H1 (cell line): ENCODE measurements around the gene STXBP5L. TPM values are rescaled to one million over a fixed set of nuclear protein-coding genes. Genes with fewer than 3 reads are reported as not detected.

Experiments used
- CTCF ChIA-PET: fragments of 300-600 bp; sonication (Branson Sonifier 250); formaldehyde crosslinking; loops from one replicate; lab custom pipeline; 2021; ENCODE audit not compliant: partially characterized antibody; lab: Charles Lee
- POLR2A ChIA-PET: fragments of 300-600 bp; sonication (Branson Sonifier 250); formaldehyde crosslinking; loops from one replicate; lab custom pipeline; 2021; ENCODE audit warnings: inconsistent platforms; ENCODE audit not compliant: partially characterized antibody; lab: Charles Lee
- DNase-seq, 2 experiments: peaks; one replicate each; pipeline versions ENCODE4 v3.0.0 to v3.0.0-alpha.2; 2010 to 2022; ENCODE audit warnings: low spot score in 2 of 2, low read depth in 1 of 2, mixed read lengths in 1 of 2
- FAIRE-seq: peaks from 2 replicates; lab custom pipeline; 2011; peaks lifted over from hg19 to GRCh38; lab: Jason Lieb, UNC
- H2AFZ ChIP-seq: 2 replicates; pipeline ENCODE4 v1.8.1; 2012; ENCODE audit warnings: low read length, inconsistent platforms
- H2AK5ac ChIP-seq: 2 replicates; pipeline ENCODE4 v1.6.1; 2013; ENCODE audit warnings: low read depth, low read length
- H2BK120ac ChIP-seq: replicated peaks from 2 replicates; pipeline ENCODE3; 2013; ENCODE audit warnings: low read depth, low read length, inconsistent platforms
- H2BK12ac ChIP-seq: 2 replicates; pipeline ENCODE4 v1.6.1; 2013; ENCODE audit warnings: low read depth, low read length
- H2BK15ac ChIP-seq: 2 replicates; pipeline ENCODE4 v1.6.1; 2013; ENCODE audit warnings: low read length
- H2BK20ac ChIP-seq: 2 replicates; pipeline ENCODE4 v1.6.1; 2013; ENCODE audit warnings: low read length
- H2BK5ac ChIP-seq: 2 replicates; pipeline ENCODE4 v1.6.1; 2013; ENCODE audit warnings: low read depth, low read length
- H3K14ac ChIP-seq: 2 replicates; pipeline ENCODE4 v1.6.1; 2013; ENCODE audit warnings: inconsistent platforms; ENCODE audit not compliant: insufficient read length
- H3K18ac ChIP-seq: 2 replicates; pipeline ENCODE4 v1.6.1; 2013; ENCODE audit warnings: low read length; ENCODE audit errors: extremely low read depth
- H3K23ac ChIP-seq: 2 replicates; pipeline ENCODE4 v1.6.1; 2013; ENCODE audit warnings: inconsistent platforms; ENCODE audit not compliant: insufficient read length
- H3K23me2 ChIP-seq: 2 replicates; pipeline ENCODE4 v1.6.1; 2013; ENCODE audit warnings: low read depth, low read length
- H3K27ac ChIP-seq: 2 replicates; pipeline ENCODE4 v1.6.1; 2011; ENCODE audit warnings: low read depth, low read length, inconsistent platforms
- H3K27me3 ChIP-seq, 4 experiments: replicated peaks in 1 of 4; 1 replicate in 1 of 4; 2 replicates in 3 of 4; pipeline versions ENCODE4 v1.6.1 to v1.8.1; 2011 to 2013; ENCODE audit warnings: low read length in 3 of 4, mild to moderate bottlenecking in 3 of 4, inconsistent platforms in 2 of 4, mixed read lengths in 2 of 4, moderate library complexity in 1 of 4; ENCODE audit not compliant: control insufficient read depth in 3 of 4, insufficient read depth in 3 of 4; ENCODE audit errors: extremely low read depth in 1 of 4
- H3K36me3 ChIP-seq, 4 experiments: 2 replicates each; pipeline versions ENCODE4 v1.6.1 to v1.8.1; 2011 to 2013; ENCODE audit warnings: mild to moderate bottlenecking in 4 of 4, low read length in 3 of 4, moderate library complexity in 2 of 4, control low read depth in 1 of 4, inconsistent platforms in 1 of 4; ENCODE audit not compliant: insufficient read depth in 4 of 4, control insufficient read depth in 2 of 4
- H3K4ac ChIP-seq: replicated peaks from 2 replicates; pipeline ENCODE3; 2013; ENCODE audit warnings: low read length, low read depth, mixed read lengths, inconsistent platforms; ENCODE audit not compliant: insufficient read length
- H3K4me1 ChIP-seq, 4 experiments: replicated peaks in 1 of 4; 1 replicate in 1 of 4; 2 replicates in 3 of 4; pipeline versions ENCODE4 v1.6.1 to v1.8.1; 2011 to 2013; ENCODE audit warnings: low read length in 3 of 4, inconsistent platforms in 2 of 4, mixed read lengths in 1 of 4; ENCODE audit not compliant: insufficient read depth in 4 of 4, control insufficient read depth in 3 of 4
- H3K4me2 ChIP-seq, 2 experiments: 2 replicates each; pipeline versions ENCODE4 v1.6.1 to v1.8.1; 2011 to 2013; ENCODE audit warnings: low read depth in 2 of 2, low read length in 2 of 2, control low read depth in 1 of 2, inconsistent platforms in 1 of 2, mild to moderate bottlenecking in 1 of 2; ENCODE audit not compliant: insufficient read depth in 1 of 2
- H3K4me3 ChIP-seq, 4 experiments: fragments of 200-600, 300-600 bp in 1 of 4; sonication (generic), shearing (Covaris generic), sonication (Bioruptor Twin) in 1 of 4; 2 replicates each; pipeline versions ENCODE4 v1.5.1 to v1.8.1; 2011 to 2016; ENCODE audit warnings: low read length in 4 of 4, low read depth in 3 of 4, control low read depth in 2 of 4, inconsistent platforms in 2 of 4, mild to moderate bottlenecking in 2 of 4, mixed read lengths in 1 of 4, moderate library complexity in 1 of 4; ENCODE audit not compliant: insufficient read depth in 2 of 4; ENCODE audit errors: extremely low read depth in 1 of 4
- H3K56ac ChIP-seq: replicated peaks from 2 replicates; pipeline ENCODE3; 2013; ENCODE audit warnings: low read depth, mild to moderate bottlenecking, mixed read lengths, low read length, inconsistent platforms; ENCODE audit not compliant: insufficient read length
- H3K79me1 ChIP-seq: 2 replicates; pipeline ENCODE4 v1.6.1; 2013; ENCODE audit warnings: low read depth, low read length, control low read depth
- H3K79me2 ChIP-seq, 2 experiments: 2 replicates each; pipeline versions ENCODE4 v1.6.1 to v1.8.1; 2012 to 2013; ENCODE audit warnings: low read length in 2 of 2, mild to moderate bottlenecking in 2 of 2, inconsistent platforms in 1 of 2; ENCODE audit not compliant: insufficient read depth in 2 of 2, control insufficient read depth in 1 of 2
- H3K9ac ChIP-seq, 4 experiments: replicated peaks in 1 of 4; 1 replicate in 1 of 4; 2 replicates in 3 of 4; pipeline versions ENCODE4 v1.6.1 to v1.8.1; 2011 to 2013; ENCODE audit warnings: low read depth in 3 of 4, low read length in 3 of 4, control low read depth in 2 of 4, mild to moderate bottlenecking in 2 of 4, moderate library complexity in 2 of 4, inconsistent platforms in 1 of 4; ENCODE audit errors: extremely low read depth in 1 of 4
- H3K9me3 ChIP-seq, 2 experiments: 2 replicates each; pipeline versions ENCODE4 v1.6.1 to v1.8.1; 2012 to 2013; ENCODE audit warnings: mild to moderate bottlenecking in 2 of 2, moderate library complexity in 2 of 2, control low read depth in 1 of 2, inconsistent platforms in 1 of 2, low read depth in 1 of 2, low read length in 1 of 2, mixed read lengths in 1 of 2; ENCODE audit not compliant: insufficient read depth in 2 of 2
- H4K20me1 ChIP-seq, 2 experiments: replicated peaks in 1 of 2; 2 replicates each; pipeline versions ENCODE3 to v1.8.1; 2011 to 2013; ENCODE audit warnings: inconsistent platforms in 2 of 2, low read length in 2 of 2, mild to moderate bottlenecking in 1 of 2; ENCODE audit not compliant: insufficient read depth in 2 of 2, control insufficient read depth in 1 of 2
- H4K5ac ChIP-seq: 2 replicates; pipeline ENCODE4 v1.6.1; 2013; ENCODE audit warnings: low read length, low read depth, mixed read lengths, inconsistent platforms; ENCODE audit not compliant: insufficient read length
- H4K8ac ChIP-seq: 2 replicates; pipeline ENCODE4 v1.8.0; 2013; ENCODE audit warnings: mild to moderate bottlenecking, moderate library complexity, low read length, inconsistent platforms; ENCODE audit not compliant: insufficient read depth; ENCODE audit errors: extremely low read depth
- H4K91ac ChIP-seq: replicated peaks from 2 replicates; pipeline ENCODE3; 2013; ENCODE audit warnings: low read length, mixed read lengths, inconsistent platforms; ENCODE audit not compliant: insufficient read length
- CBX5 ChIP-seq: fragments of 300-800, 300-1000 bp; sonication (generic); IDR thresholded peaks from 2 replicates; pipeline ENCODE4 v1.7.1; 2016; ENCODE audit warnings: antibody characterized with exemption, low read length, low read depth
- EP300 ChIP-seq, 2 experiments: IDR thresholded peaks; 1 replicate in 1 of 2; 2 replicates in 1 of 2; pipeline ENCODE4 v1.6.1; 2011 to 2012; ENCODE audit warnings: low read depth in 2 of 2, low read length in 2 of 2, mild to moderate bottlenecking in 2 of 2, borderline replicate concordance in 1 of 2, inconsistent platforms in 1 of 2, moderate library complexity in 1 of 2
- JUND ChIP-seq: IDR thresholded peaks from 2 replicates; pipeline ENCODE4 v1.6.1; 2011; ENCODE audit warnings: mild to moderate bottlenecking, improper control_type of control experiment, low read length
- KDM1A ChIP-seq: fragments of 200-600, 300-600 bp; sonication (generic); IDR thresholded peaks from 2 replicates; pipeline ENCODE4 v1.7.1; 2016; ENCODE audit warnings: mild to moderate bottlenecking, low read length, borderline replicate concordance
- NRF1 ChIP-seq: IDR thresholded peaks from 2 replicates; pipeline ENCODE4 v1.6.1; 2011; ENCODE audit warnings: mild to moderate bottlenecking, low read depth, low read length, improper control_type of control experiment
- POLR2AphosphoS5 ChIP-seq: IDR thresholded peaks from 2 replicates; pipeline ENCODE4 v1.6.1; 2011; ENCODE audit warnings: low read depth, low read length
- POU5F1 ChIP-seq: IDR thresholded peaks from 2 replicates; pipeline ENCODE4 v1.6.1; 2011; ENCODE audit warnings: low read depth, mild to moderate bottlenecking, low read length, moderate library complexity
- RBBP5 ChIP-seq: IDR thresholded peaks from 2 replicates; pipeline ENCODE4 v1.7.1; 2012; ENCODE audit warnings: low read depth, mild to moderate bottlenecking, inconsistent platforms, low read length, moderate library complexity, borderline replicate concordance
- RNF2 ChIP-seq: fragments of 200-900, 300-1000 bp; sonication (generic); IDR thresholded peaks from 2 replicates; pipeline ENCODE4 v1.7.1; 2016; ENCODE audit warnings: borderline replicate concordance, low read depth, mild to moderate bottlenecking, antibody characterized with exemption, low read length; ENCODE audit not compliant: poor library complexity, severe bottlenecking; ENCODE audit errors: missing control alignments
- WGBS, 2 experiments: shearing (Covaris generic) in 1 of 2; methylation state at CpG; one replicate each; pipeline versions ENCODE4 v1.1.6 to v1.1.7; 2013 to 2015; ENCODE audit warnings: low lambda C conversion rate in 2 of 2, mixed read lengths in 2 of 2, inconsistent platforms in 1 of 2, low coverage in 1 of 2, missing lambda C conversion rate in 1 of 2; ENCODE audit not compliant: insufficient replicate concordance in 2 of 2, insufficient coverage in 1 of 2, insufficient read length in 1 of 2; ENCODE audit errors: extremely low coverage in 1 of 2, missing lambda C conversion rate in 1 of 2; 5-methylcytosine and 5-hydroxymethylcytosine counted together
- polyA plus RNA-seq, 7 experiments: library from polyadenylated mRNA; depleted of rRNA in 3 of 7; stranded (reverse) in 5 of 7; unstranded in 2 of 7; fragments of >200 nt in 5 of 7; fragments of 200-250 nt in 2 of 7; gene quantifications; 1 replicate in 5 of 7; 2 replicates in 1 of 7; 4 replicates in 1 of 7; pipeline versions ENCODE4 v1.2.1 to v1.2.3, GENCODE V29; 2011 to 2013; ENCODE audit warnings: missing spikeins in 2 of 7, mixed read lengths in 2 of 7
- total RNA-seq: library from RNA; stranded (reverse); fragmentation: NEBNext Ultra II Directional; extraction: Animal tissue kit (Norgen Biotek cat#: 25700); gene quantifications from 2 replicates; pipeline ENCODE4 v1.2.1, GENCODE V29; 2021
- TF ChIP-seq, protein P1 (sequence below): IDR thresholded peaks from 2 replicates; pipeline ENCODE4 v1.6.1; 2012; ENCODE audit warnings: inconsistent platforms
- TF ChIP-seq, protein P2 (sequence below): IDR thresholded peaks from 2 replicates; pipeline ENCODE4 v1.6.1; 2012; ENCODE audit warnings: low read length, inconsistent platforms

Gene STXBP5L
- total and polyA plus RNA-seq, 2 of the 8 experiments (the other 6 are each of a cell fraction or from before 2014, with no cell fraction given), result 2.0 to 6.0 TPM

DNA sequence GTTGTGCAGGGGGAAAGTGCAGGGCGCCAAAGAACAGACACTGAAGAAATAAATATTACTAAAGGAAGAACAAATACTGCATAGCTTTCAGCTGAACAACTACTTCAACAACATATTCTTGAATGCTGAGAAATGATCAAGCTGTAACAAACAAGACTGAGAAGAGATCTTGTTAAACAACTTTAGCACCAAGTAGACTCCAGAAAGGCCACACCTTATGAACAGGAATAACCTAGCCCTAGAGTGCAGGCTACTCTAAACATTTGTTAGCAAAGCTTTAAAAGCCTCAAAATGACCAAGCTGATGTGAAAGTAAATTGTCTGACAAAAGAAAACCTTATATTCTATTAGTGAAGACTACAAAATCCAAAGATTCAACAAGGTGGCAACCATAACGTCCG is 554.6 kb downstream of the STXBP5L start:
- no peak overlapping the region for H4K5ac ChIP-seq
- H3K56ac ChIP-seq, result no peak overlapping the region
- no peak overlapping the region for H2BK15ac ChIP-seq
- POLR2A ChIA-PET, result no interaction called here
- no peaks in the 10 kb centered on the region for H3K79me2 ChIP-seq
- H4K8ac ChIP-seq, result no peak overlapping the region
- H3K4me1 ChIP-seq, result peaks cover 0 to 3% (median 0%) of the 10 kb centered on the region in 4 experiments; a peak in 1 of 7 replicates
- no peak overlapping the region for H2BK120ac ChIP-seq
- H3K36me3 ChIP-seq, result peaks cover 5 to 51% (median 36%) of the 10 kb centered on the region in 4 experiments
- H3K23me2 ChIP-seq, result no peaks in the 10 kb centered on the region
- no peak overlapping the region for H2AFZ ChIP-seq
- no peak overlapping the region for H3K4ac ChIP-seq
- H3K18ac ChIP-seq, result no peak overlapping the region
- H3K4me2 ChIP-seq, result no peak overlapping the region
- no peak overlapping the region for H2BK5ac ChIP-seq
- no peak overlapping the region for H3K27ac ChIP-seq
- no peak overlapping the region for H2BK20ac ChIP-seq
- CTCF ChIA-PET, result no interaction called here
- H3K79me1 ChIP-seq, result no peaks in the 10 kb centered on the region
- 90% methylated on average over 3 of the region's 3 CpGs; no CpG with 5 or more reads in 1 of the 2 experiments for WGBS, 2 experiments
- H3K4me3 ChIP-seq, result no peak overlapping the region
- H3K27me3 ChIP-seq, result no peaks in the 10 kb centered on the region
- H3K9ac ChIP-seq, result no peak overlapping the region
- peaks cover 0 to 6% of the 10 kb centered on the region in 2 experiments; a peak in 1 of 4 replicates for H3K9me3 ChIP-seq
- no peaks in the 10 kb centered on the region for H4K20me1 ChIP-seq
- no peak overlapping the region for H3K23ac ChIP-seq
- no peak for DNase-seq
- no peak overlapping the region for H2AK5ac ChIP-seq
- H2BK12ac ChIP-seq, result no peak overlapping the region
- no peak overlapping the region for H3K14ac ChIP-seq
- FAIRE-seq, result no peak
- H4K91ac ChIP-seq, result no peak overlapping the region
- TF ChIP-seq, protein P1, sequence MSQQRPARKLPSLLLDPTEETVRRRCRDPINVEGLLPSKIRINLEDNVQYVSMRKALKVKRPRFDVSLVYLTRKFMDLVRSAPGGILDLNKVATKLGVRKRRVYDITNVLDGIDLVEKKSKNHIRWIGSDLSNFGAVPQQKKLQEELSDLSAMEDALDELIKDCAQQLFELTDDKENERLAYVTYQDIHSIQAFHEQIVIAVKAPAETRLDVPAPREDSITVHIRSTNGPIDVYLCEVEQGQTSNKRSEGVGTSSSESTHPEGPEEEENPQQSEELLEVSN, result no peak
- no peak for TF ChIP-seq RBBP5
- TF ChIP-seq, protein P2, sequence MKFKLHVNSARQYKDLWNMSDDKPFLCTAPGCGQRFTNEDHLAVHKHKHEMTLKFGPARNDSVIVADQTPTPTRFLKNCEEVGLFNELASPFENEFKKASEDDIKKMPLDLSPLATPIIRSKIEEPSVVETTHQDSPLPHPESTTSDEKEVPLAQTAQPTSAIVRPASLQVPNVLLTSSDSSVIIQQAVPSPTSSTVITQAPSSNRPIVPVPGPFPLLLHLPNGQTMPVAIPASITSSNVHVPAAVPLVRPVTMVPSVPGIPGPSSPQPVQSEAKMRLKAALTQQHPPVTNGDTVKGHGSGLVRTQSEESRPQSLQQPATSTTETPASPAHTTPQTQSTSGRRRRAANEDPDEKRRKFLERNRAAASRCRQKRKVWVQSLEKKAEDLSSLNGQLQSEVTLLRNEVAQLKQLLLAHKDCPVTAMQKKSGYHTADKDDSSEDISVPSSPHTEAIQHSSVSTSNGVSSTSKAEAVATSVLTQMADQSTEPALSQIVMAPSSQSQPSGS, result no peak
- TF ChIP-seq RNF2, result no peak
- no peak for TF ChIP-seq POU5F1
- TF ChIP-seq EP300 (IDR thresholded peaks at IDR 0.05; ENCODE audit: borderline replicate concordance in 1 of 2, low read depth in 2 of 2, low read length in 2 of 2), result no peak
- no peak for TF ChIP-seq NRF1
- TF ChIP-seq KDM1A, result no peak
- no peak for TF ChIP-seq JUND
- no peak for TF ChIP-seq CBX5
- no peak for TF ChIP-seq POLR2AphosphoS5
